Neuronal stem cell (in vitro differentiated cells): ENCODE results near the gene TMPRSS6.

Experiments used
- DNase-seq: peaks from one replicate; pipeline ENCODE4 v3.0.0-alpha.2; 2013; ENCODE audit warnings: low spot score
- H2AFZ ChIP-seq: one replicate; pipeline ENCODE4 v1.6.1; 2013; ENCODE audit warnings: mild to moderate bottlenecking, low read length, inconsistent platforms
- H2AK5ac ChIP-seq: 2 replicates; pipeline ENCODE4 v1.6.1; 2013; ENCODE audit warnings: low read depth, mild to moderate bottlenecking, inconsistent platforms, low read length, moderate library complexity, mixed read lengths
- H2BK120ac ChIP-seq: 2 replicates; pipeline ENCODE4 v1.6.1; 2013; ENCODE audit warnings: low read depth, mild to moderate bottlenecking, inconsistent platforms, low read length, moderate library complexity, mixed read lengths
- H2BK12ac ChIP-seq: one replicate; pipeline ENCODE4 v1.6.1; 2013; ENCODE audit warnings: low read length, inconsistent platforms
- H2BK15ac ChIP-seq: 2 replicates; pipeline ENCODE4 v1.6.1; 2013; ENCODE audit warnings: mild to moderate bottlenecking, low read length, inconsistent platforms, mixed read lengths
- H2BK5ac ChIP-seq: one replicate; pipeline ENCODE4 v1.6.1; 2013; ENCODE audit warnings: inconsistent platforms, mild to moderate bottlenecking, low read length, moderate library complexity
- H3K14ac ChIP-seq: one replicate; pipeline ENCODE4 v1.6.1; 2013; ENCODE audit warnings: low read length, inconsistent platforms
- H3K18ac ChIP-seq: 2 replicates; pipeline ENCODE4 v1.6.1; 2013; ENCODE audit warnings: low read length, inconsistent platforms
- H3K23ac ChIP-seq: 2 replicates; pipeline ENCODE4 v1.6.1; 2013; ENCODE audit warnings: low read depth, mild to moderate bottlenecking, mixed read lengths, low read length, inconsistent platforms; ENCODE audit not compliant: poor library complexity
- H3K27ac ChIP-seq: replicated peaks from 3 replicates; pipeline ENCODE4 v1.5.1; 2013; ENCODE audit warnings: low read length, inconsistent platforms
- H3K27me3 ChIP-seq, 3 experiments: 2 replicates each; pipeline ENCODE4 v1.6.1; 2013; ENCODE audit warnings: low read length in 3 of 3, mild to moderate bottlenecking in 2 of 3, inconsistent platforms in 1 of 3, low read depth in 1 of 3, mixed read lengths in 1 of 3, moderate library complexity in 1 of 3; ENCODE audit not compliant: control insufficient read depth in 3 of 3, insufficient read depth in 3 of 3
- H3K36me3 ChIP-seq, 2 donors: replicated peaks in 1 of 2; 2 replicates each; pipeline ENCODE4 v1.6.1; 2013; ENCODE audit warnings: low read length in 2 of 2; ENCODE audit not compliant: control insufficient read depth in 2 of 2, insufficient read depth in 2 of 2
- H3K4ac ChIP-seq: 2 replicates; pipeline ENCODE4 v1.6.1; 2013; ENCODE audit warnings: inconsistent platforms, mild to moderate bottlenecking, low read length, moderate library complexity
- H3K4me1 ChIP-seq, 2 donors: 1 replicate in 1 of 2; 2 replicates in 1 of 2; pipeline ENCODE4 v1.6.1; 2013; ENCODE audit warnings: low read length in 2 of 2, low read depth in 1 of 2; ENCODE audit not compliant: control insufficient read depth in 2 of 2, insufficient read depth in 1 of 2
- H3K4me2 ChIP-seq: one replicate; pipeline ENCODE4 v1.6.1; 2013; ENCODE audit warnings: mild to moderate bottlenecking, low read length, inconsistent platforms; ENCODE audit not compliant: insufficient read depth, poor library complexity, severe bottlenecking
- H3K4me3 ChIP-seq, 2 donors: 2 replicates each; pipeline ENCODE4 v1.5.1; 2013; ENCODE audit warnings: low read length in 2 of 2, mild to moderate bottlenecking in 2 of 2, inconsistent platforms in 1 of 2, moderate library complexity in 1 of 2
- H3K79me1 ChIP-seq: one replicate; pipeline ENCODE4 v1.6.1; 2013; ENCODE audit warnings: low read depth, mild to moderate bottlenecking, inconsistent platforms, low read length, moderate library complexity
- H3K9ac ChIP-seq: one replicate; pipeline ENCODE4 v1.6.1; 2013; ENCODE audit warnings: mild to moderate bottlenecking, low read depth, low read length, inconsistent platforms; ENCODE audit not compliant: poor library complexity
- H3K9me3 ChIP-seq, 2 donors: replicated peaks in 1 of 2; 2 replicates each; pipeline versions ENCODE3 to v1.6.1; 2013; ENCODE audit warnings: low read length in 2 of 2, mild to moderate bottlenecking in 2 of 2, inconsistent platforms in 1 of 2, low read depth in 1 of 2, mixed read lengths in 1 of 2, moderate library complexity in 1 of 2; ENCODE audit not compliant: control insufficient read depth in 2 of 2, insufficient read depth in 1 of 2
- H4K8ac ChIP-seq: one replicate; pipeline ENCODE4 v1.6.1; 2013; ENCODE audit warnings: low read depth, mild to moderate bottlenecking, inconsistent platforms, low read length, moderate library complexity
- H4K91ac ChIP-seq: one replicate; pipeline ENCODE4 v1.6.1; 2013; ENCODE audit warnings: low read length, low read depth, mild to moderate bottlenecking, inconsistent platforms; ENCODE audit not compliant: poor library complexity
- WGBS, 2 donors: extraction: QIAGEN DNeasy Blood & Tissue Kit; methylation state at CpG; one replicate each; pipeline ENCODE4 v1.1.7; 2013; ENCODE audit warnings: missing lambda C conversion rate in 2 of 2, mixed read lengths in 1 of 2; ENCODE audit not compliant: insufficient read length in 2 of 2, insufficient replicate concordance in 1 of 2; ENCODE audit errors: extremely low coverage in 2 of 2; 5-methylcytosine and 5-hydroxymethylcytosine counted together

The TMPRSS6 gene

GRCh38 chr22:37140686-37141323 is 31.3 kb upstream of the TMPRSS6 start:
- no peak overlapping the region for H3K18ac ChIP-seq
- H3K4me3 ChIP-seq = no peak overlapping the region
- H3K27ac ChIP-seq = no peak overlapping the region
- no peak for DNase-seq
- no peak overlapping the region for H3K14ac ChIP-seq
- H3K9ac ChIP-seq = no peak overlapping the region
- H3K4ac ChIP-seq = no peak overlapping the region
- peak overlapping the region; percentile 15 for H2AK5ac ChIP-seq
- no peaks in the 10 kb centered on the region for H3K27me3 ChIP-seq
- H4K91ac ChIP-seq = no peak overlapping the region
- no peak overlapping the region for H2BK5ac ChIP-seq
- H3K4me2 ChIP-seq = no peak overlapping the region
- H2BK12ac ChIP-seq = no peak overlapping the region
- no peak overlapping the region for H3K23ac ChIP-seq
- H2BK120ac ChIP-seq = no peak overlapping the region
- no peak overlapping the region for H4K8ac ChIP-seq
- WGBS, 2 donors = no CpG with 5 or more reads among the region's 16 CpGs
- H3K9me3 ChIP-seq = no peaks in the 10 kb centered on the region
- H3K36me3 ChIP-seq = no peaks in the 10 kb centered on the region
- peaks cover 6 to 10% of the 10 kb centered on the region in 2 donors for H3K4me1 ChIP-seq
- H2BK15ac ChIP-seq = no peak overlapping the region
- no peak overlapping the region for H2AFZ ChIP-seq
- H3K79me1 ChIP-seq = no peaks in the 10 kb centered on the region

GRCh38 chr22:37139762-37140161 is 30.2 kb upstream of the TMPRSS6 start:
- peak overlapping the region; percentile 53 for H3K18ac ChIP-seq
- H3K9ac ChIP-seq = no peak overlapping the region
- H3K4me3 ChIP-seq = no peak overlapping the region
- H3K4me2 ChIP-seq = no peak overlapping the region
- H2AK5ac ChIP-seq = no peak overlapping the region
- H3K79me1 ChIP-seq = peaks cover 3% of the 10 kb centered on the region
- H2BK15ac ChIP-seq = no peak overlapping the region
- H3K14ac ChIP-seq = no peak overlapping the region
- H3K27ac ChIP-seq = no peak overlapping the region
- no peak for DNase-seq
- no peak overlapping the region for H2AFZ ChIP-seq
- H3K36me3 ChIP-seq = peaks cover 0 to 1% of the 10 kb centered on the region in 2 donors
- no peak overlapping the region for H4K8ac ChIP-seq
- peaks cover 0 to 2% of the 10 kb centered on the region in 2 donors for H3K4me1 ChIP-seq
- no peak overlapping the region for H3K4ac ChIP-seq
- H2BK5ac ChIP-seq = no peak overlapping the region
- no peaks in the 10 kb centered on the region for H3K27me3 ChIP-seq
- no peak overlapping the region for H2BK12ac ChIP-seq
- H3K9me3 ChIP-seq = no peaks in the 10 kb centered on the region
- H4K91ac ChIP-seq = no peak overlapping the region
- H2BK120ac ChIP-seq = no peak overlapping the region
- WGBS, 2 donors = no CpG with 5 or more reads among the region's 7 CpGs
- H3K23ac ChIP-seq = no peak overlapping the region

- Histone ChIP-seq H3K9ac (no peak overlapping the region), H2BK5ac (no peak overlapping the region), H3K4ac (no peak overlapping the region), H4K91ac (no peak overlapping the region), H2BK15ac (peak overlapping the region; percentile 52), H3K79me1 (peaks cover 3% of the 10 kb centered on the region), H4K8ac (no peak overlapping the region), H2AK5ac (peak overlapping the region; percentile 15), H2BK12ac (peak overlapping the region; percentile 65), H3K4me2 (no peak overlapping the region), H2AFZ (no peak overlapping the region), H3K18ac (peak overlapping the region; percentile 24), H3K27me3 (no peaks in the 10 kb centered on the region), H3K4me3 (no peak overlapping the region), H3K23ac (no peak overlapping the region), H3K4me1 (peaks cover 0 to 2% of the 10 kb centered on the region in 2 donors), H3K14ac (no peak overlapping the region), H3K9me3 (no peaks in the 10 kb centered on the region), H3K27ac (no peak overlapping the region), H2BK120ac (no peak overlapping the region), H3K36me3 (peaks cover 0 to 1% of the 10 kb centered on the region in 2 donors)
- no peak for DNase-seq
- WGBS, 2 donors = no CpG with 5 or more reads among the region's 16 CpGs
Measured at GRCh38 chr22:37138849-37139561, 29.5 kb upstream of the TMPRSS6 start.

GRCh38 chr22:37137903-37138665 is 28.6 kb upstream of the TMPRSS6 start:
- H4K8ac ChIP-seq = no peak overlapping the region
- no peak overlapping the region for H2BK5ac ChIP-seq
- no peaks in the 10 kb centered on the region for H3K9me3 ChIP-seq
- H3K4me2 ChIP-seq = no peak overlapping the region
- peak overlapping the region; percentile 7 for H3K18ac ChIP-seq
- DNase-seq = no peak
- peaks cover 0 to 1% of the 10 kb centered on the region in 2 donors for H3K36me3 ChIP-seq
- H3K4me3 ChIP-seq = no peak overlapping the region
- peaks cover 3% of the 10 kb centered on the region for H3K79me1 ChIP-seq
- no peaks in the 10 kb centered on the region for H3K27me3 ChIP-seq
- peak overlapping the region; percentile 70 for H3K9ac ChIP-seq
- peaks cover 0 to 2% of the 10 kb centered on the region in 2 donors for H3K4me1 ChIP-seq
- no peak overlapping the region for H3K4ac ChIP-seq
- no CpG with 5 or more reads among the region's 6 CpGs for WGBS, 2 donors
- no peak overlapping the region for H2AK5ac ChIP-seq
- H2BK15ac ChIP-seq = no peak overlapping the region
- H3K14ac ChIP-seq = no peak overlapping the region
- H2BK120ac ChIP-seq = no peak overlapping the region
- H3K23ac ChIP-seq = no peak overlapping the region
- H4K91ac ChIP-seq = no peak overlapping the region
- H2BK12ac ChIP-seq = no peak overlapping the region
- no peak overlapping the region for H3K27ac ChIP-seq
- no peak overlapping the region for H2AFZ ChIP-seq
